GM21737 (cell line): ENCODE results near the gene DNPH1.

Source experiments
- ATAC-seq: cut with Tn5 transposase; IDR thresholded peaks from one replicate; pipeline ENCODE4 v1.9.1; 2021; ENCODE audit warnings: mild to moderate bottlenecking, moderate library complexity; ENCODE audit not compliant: unreplicated experiment

Gene DNPH1

GRCh38 chr6:43247114-43247999 is 18.1 kb upstream of the DNPH1 start:
- peak; percentile 78 for ATAC-seq

- peak; percentile 21 for ATAC-seq
Measured at GRCh38 chr6:43246301-43247113, 17.2 kb upstream of the DNPH1 start.

GRCh38 chr6:43243664-43244321 is 14.5 kb upstream of the DNPH1 start:
- ATAC-seq, result no peak

DNA sequence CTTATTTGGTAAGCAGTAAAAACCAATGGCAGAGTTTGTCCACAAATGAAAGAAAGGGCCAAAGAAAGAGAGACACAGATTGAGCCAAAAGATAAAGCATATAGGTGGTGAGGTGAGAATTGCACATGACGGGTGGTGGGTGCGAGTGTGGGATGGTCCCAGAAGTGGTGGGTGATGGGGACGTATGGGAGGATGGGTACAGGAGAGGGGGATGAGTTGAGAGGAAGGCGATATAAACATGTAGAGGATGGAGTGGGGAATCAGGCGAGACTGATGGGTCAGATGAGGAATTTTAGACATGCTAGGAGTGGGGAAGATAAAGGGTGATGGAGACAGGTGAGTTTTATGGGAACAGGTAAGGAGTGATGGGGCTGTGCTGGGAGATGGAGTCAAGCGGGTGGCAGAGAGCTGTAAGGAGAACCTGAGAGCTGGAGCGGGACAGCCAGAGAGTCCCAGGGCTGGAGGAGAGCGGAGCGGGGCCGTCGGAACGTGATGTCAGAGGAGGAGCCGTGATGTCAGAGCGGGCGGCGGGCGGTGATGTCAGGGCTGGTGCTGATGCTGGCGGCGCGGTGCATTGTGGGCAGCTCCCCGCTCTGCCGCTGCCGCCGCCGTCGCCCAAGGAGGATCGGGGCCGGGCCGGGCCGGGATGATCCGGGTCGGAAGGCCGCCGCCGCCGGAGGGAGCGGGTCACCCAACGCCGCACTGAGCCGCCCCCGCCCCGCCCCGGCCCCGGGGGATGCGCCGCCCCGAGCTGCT is 13.8 kb upstream of the DNPH1 start, which contains the start of gene TTBK1:
Gene TTBK1, plus strand, starts transcription at position 574 of the 756 bp plus-strand sequence. CDS start 3,180 bp downstream, outside the sequence.
- no peak for ATAC-seq

- no peak for ATAC-seq
Measured at GRCh38 chr6:43241446-43241845, 12.2 kb upstream of the DNPH1 start.

- no peak for ATAC-seq
Measured at GRCh38 chr6:43240950-43241349, 11.7 kb upstream of the DNPH1 start.

DNA sequence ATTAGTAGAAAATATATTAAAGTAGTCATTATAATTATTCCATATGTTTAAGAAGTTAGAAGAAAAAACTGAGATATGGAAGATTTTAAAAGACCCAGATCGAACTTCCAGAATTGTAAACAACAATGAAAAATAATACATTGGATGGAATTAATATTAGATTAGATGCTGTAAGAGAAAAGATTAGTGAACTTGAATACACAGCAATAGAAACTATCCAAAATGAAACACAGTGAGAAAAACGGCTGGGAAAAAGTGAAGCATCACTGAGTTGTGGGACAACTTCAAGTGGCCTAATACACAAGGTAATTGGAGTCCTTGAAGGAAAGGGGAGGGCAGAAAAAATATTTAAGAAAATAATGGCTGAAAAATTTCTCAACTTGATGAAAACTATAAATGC is 9.8 kb upstream of the DNPH1 start:
- ATAC-seq, result no peak

DNA sequence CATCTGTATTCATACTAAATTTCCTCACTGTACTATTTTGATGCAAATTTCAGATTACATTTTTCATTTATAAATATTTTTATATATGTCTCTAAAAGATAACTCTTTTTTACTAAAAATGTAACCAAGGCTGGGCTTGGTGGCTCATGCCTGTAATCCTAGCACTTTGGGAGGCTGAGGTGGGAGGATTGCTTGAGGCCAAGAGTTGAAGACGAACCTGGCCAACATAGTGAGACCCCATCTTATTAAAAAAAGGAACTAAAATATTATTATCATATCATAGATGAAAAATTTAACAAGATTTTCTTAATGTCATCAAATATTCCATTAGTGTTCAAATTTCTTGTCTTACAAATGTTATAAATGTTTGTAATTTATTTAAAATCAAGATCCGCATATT is 6.6 kb upstream of the DNPH1 start:
- no peak for ATAC-seq

- no peak for ATAC-seq
Measured at GRCh38 chr6:43231735-43232450, 2.6 kb upstream of the DNPH1 start.

DNA sequence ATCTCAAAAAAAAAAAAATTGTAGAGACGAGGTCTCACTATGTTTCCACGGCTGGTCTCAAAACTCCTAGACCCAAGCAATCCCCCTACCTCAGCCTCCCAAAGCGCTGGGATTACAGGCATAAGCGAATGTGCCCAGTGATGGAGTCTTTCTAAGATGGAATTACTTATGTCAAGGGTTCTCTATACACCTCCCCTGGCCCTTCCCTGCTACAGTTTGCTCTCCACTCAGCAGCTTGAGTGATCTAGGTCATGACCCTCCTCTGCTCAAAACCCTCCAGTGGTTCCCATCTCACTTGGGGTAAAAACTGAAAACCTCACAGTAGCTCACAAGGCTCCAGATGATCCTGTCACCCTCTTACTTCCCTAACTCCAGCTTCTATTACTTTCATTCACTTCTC is 1.8 kb upstream of the DNPH1 start:
- ATAC-seq, result no peak

DNA sequence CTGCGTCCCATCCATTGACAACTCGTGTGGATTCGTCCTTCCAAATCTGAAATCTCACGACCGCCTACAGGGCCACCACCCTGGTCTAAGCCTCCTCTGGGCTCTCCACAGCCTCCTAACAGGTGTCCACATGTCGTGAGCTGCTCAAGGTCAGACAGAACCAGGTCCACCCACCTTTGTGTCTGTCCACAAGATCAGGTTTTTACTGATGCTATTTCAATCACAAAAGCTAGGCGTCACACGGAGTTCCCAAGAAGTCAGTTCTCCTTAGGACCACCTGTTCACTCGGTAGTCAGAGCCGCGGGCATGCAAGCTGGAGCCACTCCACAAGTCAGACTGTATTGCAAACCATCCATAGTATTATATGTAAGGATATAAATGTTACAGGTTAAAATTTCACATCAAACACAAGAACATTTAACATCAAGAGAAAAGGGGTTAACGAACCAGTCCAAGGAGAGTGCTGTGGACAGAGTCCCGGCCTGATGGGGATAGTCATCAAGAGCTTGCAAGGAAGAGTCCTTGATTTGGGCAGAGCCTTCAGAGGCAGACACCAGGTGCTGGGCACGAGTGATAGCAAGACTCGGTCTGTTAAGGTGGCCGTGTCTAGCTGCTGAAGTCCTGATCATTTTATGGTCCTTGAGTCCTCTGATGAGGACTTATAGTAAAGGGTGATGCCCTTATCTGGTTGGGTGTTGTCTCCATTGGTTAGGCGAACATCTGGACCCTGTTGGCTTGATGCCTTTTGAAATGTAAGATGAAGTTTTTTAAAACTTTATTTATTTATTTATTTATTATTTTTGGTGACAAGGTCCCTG is 731 bp upstream of the DNPH1 start:
- no peak for ATAC-seq

DNA sequence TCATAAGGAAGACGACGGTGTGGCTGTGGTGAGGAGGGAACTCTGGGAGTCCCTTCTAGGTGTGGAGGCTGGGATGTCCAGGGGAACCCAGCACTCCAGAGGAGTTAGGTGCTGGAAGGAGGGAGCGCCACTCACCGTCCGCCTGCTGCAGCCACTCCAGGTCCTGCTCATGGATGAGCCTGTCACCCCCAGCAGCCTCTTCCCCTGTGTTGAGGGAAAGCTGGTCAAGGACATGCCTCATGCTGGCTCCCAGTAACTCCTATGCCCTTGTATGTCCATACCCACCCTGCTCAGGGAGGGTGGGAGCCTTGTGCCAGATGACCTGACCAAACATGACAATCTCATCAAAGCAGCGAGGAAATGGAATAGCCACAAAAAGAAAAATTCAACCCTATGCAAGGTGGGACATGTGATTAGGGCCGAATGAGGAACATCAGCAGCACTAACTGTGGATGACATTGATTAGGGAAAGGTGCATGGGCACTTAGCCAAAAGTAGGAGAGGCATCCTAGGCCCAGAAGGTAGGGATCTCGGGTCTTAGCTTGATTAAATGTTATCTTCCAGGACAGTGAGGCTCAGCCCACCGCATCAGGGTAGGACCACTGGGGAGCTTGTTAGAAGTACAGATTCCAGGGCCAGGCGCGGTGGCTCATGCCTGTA is 3.0 kb downstream of the DNPH1 start:
- no peak for ATAC-seq

DNA sequence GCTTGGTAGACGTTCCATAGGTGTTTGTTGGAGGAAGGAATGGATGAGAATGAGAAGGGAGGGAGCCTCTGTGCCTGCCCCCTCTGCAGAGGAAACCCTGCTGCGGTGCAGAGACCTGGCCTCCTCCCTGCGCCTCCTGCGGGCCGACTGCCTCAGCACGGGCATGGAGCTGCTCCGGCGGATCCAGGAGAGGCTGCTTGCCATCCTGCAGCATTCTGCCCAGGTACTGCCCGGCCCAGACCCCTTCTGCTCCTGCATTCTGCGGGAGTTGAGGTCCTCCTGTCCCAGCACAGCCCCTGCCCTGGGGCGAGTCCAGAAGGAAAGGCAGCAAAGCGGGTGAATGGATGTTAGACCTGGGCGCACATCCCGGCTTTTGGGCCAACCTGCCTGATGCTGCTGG is 6.1 kb downstream of the DNPH1 start:
- ATAC-seq, result no peak

DNA sequence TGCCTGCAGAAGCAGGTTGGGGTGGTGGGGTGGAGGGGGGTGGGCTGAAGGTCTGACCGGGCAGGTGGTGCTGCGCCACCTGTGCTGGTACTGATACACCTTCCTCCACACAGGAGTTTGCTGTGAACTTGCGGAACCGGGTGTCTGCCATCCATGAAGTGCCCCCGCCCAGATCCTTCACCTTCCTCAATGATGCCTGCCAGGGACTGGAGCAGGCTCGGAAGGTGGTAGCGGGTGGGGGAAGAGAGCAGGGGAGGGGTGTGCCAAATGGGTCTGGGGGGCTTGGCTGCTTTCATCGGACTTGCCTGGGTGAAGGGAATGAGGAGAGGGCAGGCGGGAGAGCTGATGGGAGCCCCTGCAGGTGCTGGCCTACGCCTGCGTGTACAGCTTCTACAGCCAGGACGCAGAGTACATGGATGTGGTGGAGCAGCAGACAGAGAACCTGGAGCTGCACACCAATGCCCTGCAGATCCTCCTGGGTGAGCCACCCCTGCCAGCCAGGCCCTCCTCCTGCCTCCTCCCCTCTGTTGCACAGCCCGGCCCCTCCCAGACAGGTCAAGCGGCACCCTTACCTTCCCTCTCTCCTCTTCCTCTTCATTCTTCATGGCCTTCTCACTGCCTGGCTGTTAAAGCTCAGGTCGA is 6.7 kb downstream of the DNPH1 start:
- ATAC-seq, result no peak

- ATAC-seq, result no peak
Measured at GRCh38 chr6:43221046-43221972, 8.0 kb downstream of the DNPH1 start.

DNA sequence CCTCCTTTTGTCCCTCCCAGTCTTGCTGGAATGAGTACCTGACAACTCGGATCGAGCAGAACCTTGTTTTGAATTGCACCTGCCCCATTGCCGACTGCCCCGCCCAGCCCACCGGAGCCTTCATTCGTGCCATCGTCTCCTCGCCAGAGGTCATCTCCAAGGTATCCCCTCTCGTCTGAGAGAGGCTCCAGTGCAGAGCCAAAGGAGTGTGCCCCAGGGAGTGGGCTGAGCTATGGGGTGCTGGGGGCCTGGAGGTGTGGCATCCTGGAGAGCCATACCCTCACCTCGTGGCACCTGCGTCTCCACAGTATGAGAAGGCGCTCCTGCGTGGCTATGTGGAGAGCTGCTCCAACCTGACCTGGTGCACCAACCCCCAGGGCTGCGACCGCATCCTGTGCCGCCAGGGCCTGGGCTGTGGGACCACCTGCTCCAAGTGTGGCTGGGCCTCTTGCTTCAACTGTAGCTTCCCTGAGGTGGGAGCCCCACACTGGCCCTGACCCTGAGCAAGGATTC is 8.8 kb downstream of the DNPH1 start:
- no peak for ATAC-seq

DNA sequence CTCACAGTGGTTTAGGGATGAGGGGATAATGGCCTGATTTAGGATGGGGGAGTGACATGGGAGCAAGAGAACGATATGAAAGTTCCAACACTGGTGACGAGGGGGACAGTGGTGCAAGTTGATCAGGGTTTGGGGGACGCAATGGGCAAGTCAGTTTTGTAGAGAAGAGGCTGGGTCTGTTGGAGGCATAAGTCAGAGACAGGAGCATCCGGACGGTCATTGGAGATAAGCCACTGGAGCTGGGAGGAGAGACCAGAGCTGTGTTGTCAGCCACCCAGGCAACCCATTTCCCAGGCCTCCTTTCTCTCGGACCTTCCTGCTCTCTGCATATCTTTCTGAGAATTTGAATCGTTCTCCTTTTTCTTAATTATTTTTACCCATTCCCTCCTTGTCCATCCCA is 9.5 kb downstream of the DNPH1 start:
- no peak for ATAC-seq
